Panc1 (cell line): ENCODE measurements around the gene HOXA13. TPM values are rescaled to one million over a fixed set of nuclear protein-coding genes. Genes with fewer than 3 reads are reported as not detected.
A peak's percentile ranks its signal among the peaks of the same experiment; 100 is the strongest.

Source experiments
- ATAC-seq: fragments of 200-7000 bp; cut with Tn5 transposase; 2 replicates; pipeline ENCODE4 v1.9.1; 2020; ENCODE audit warnings: mild to moderate bottlenecking, moderate library complexity
- BruUV-seq: library from RNA; stranded (reverse); fragments of 400-500 nt; replicated peaks from 2 replicates; lab custom pipeline; 2021; lab: Mats Ljungman, UMichigan
- CTCF ChIA-PET: fragments of 300-600 bp; sonication (Branson Sonifier 250); formaldehyde crosslinking; loops from one replicate; lab custom pipeline; 2022; ENCODE audit warnings: antibody characterized with exemption; lab: Charles Lee
- POLR2A ChIA-PET: fragments of 300-600 bp; sonication (Branson Sonifier 250); formaldehyde crosslinking; loops from one replicate; lab custom pipeline; 2022; ENCODE audit warnings: antibody characterized with exemption; lab: Charles Lee
- DNase-seq: peaks from one replicate; pipeline ENCODE4 v3.0.0-alpha.2; 2010; ENCODE audit warnings: low read depth, low spot score
- H3K27ac ChIP-seq: 2 replicates; pipeline ENCODE4 v1.5.1; 2011; ENCODE audit warnings: mild to moderate bottlenecking, low read length, inconsistent platforms
- H3K27me3 ChIP-seq: fragments of 200-500 bp; sonication (Bioruptor generic); 2 replicates; pipeline ENCODE4 v1.6.0; 2014; ENCODE audit warnings: low read length, inconsistent platforms; ENCODE audit not compliant: control insufficient read depth, insufficient read depth
- H3K36me3 ChIP-seq: fragments of 200-500 bp; sonication (Bioruptor generic); 2 replicates; pipeline ENCODE4 v1.5.1; 2014; ENCODE audit warnings: inconsistent platforms, mild to moderate bottlenecking, low read length, moderate library complexity; ENCODE audit not compliant: control insufficient read depth, insufficient read depth
- H3K4me1 ChIP-seq: 2 replicates; pipeline ENCODE4 v1.5.1; 2011; ENCODE audit warnings: inconsistent platforms, mild to moderate bottlenecking, low read length, moderate library complexity; ENCODE audit not compliant: control insufficient read depth, insufficient read depth
- H3K4me3 ChIP-seq, 2 experiments: 2 replicates each; pipeline ENCODE4 v1.5.1; 2011 to 2012; ENCODE audit warnings: low read depth in 2 of 2, low read length in 2 of 2, mild to moderate bottlenecking in 2 of 2, inconsistent platforms in 1 of 2, moderate library complexity in 1 of 2
- H3K9me3 ChIP-seq: fragments of 200-500 bp; sonication (Bioruptor generic); 2 replicates; pipeline ENCODE4 v1.5.1; 2014; ENCODE audit warnings: low read depth, mild to moderate bottlenecking, inconsistent platforms, low read length, moderate library complexity; ENCODE audit not compliant: control insufficient read depth, insufficient read depth
- CTCF ChIP-seq: fragments of 450-650 bp; IDR thresholded peaks from 2 replicates; pipeline ENCODE4 v1.5.1; 2017; ENCODE audit warnings: mild to moderate bottlenecking
- POLR2AphosphoS5 ChIP-seq: IDR thresholded peaks from 2 replicates; pipeline ENCODE4 v1.6.1; 2012; ENCODE audit warnings: mild to moderate bottlenecking, low read depth, low read length, moderate library complexity
- REST ChIP-seq, 2 experiments: IDR thresholded peaks; 2 replicates each; pipeline ENCODE4 v1.6.1; 2011 to 2012; ENCODE audit warnings: low read depth in 2 of 2, control low read depth in 1 of 2, low read length in 1 of 2, mild to moderate bottlenecking in 1 of 2, moderate library complexity in 1 of 2; ENCODE audit not compliant: insufficient read depth in 1 of 2
- SIN3A ChIP-seq: IDR thresholded peaks from 2 replicates; pipeline ENCODE4 v1.6.1; 2012; ENCODE audit warnings: low read depth, mild to moderate bottlenecking, low read length, moderate library complexity, borderline replicate concordance; ENCODE audit not compliant: insufficient read depth
- TCF7L2 ChIP-seq: IDR thresholded peaks from 2 replicates; pipeline ENCODE4 v1.6.1; 2011; ENCODE audit warnings: mild to moderate bottlenecking, low read depth, low read length, inconsistent platforms
- in situ Hi-C: cut with HindIII; loops from 2 replicates; pipeline ENCODE4 v1.10.0; 2016; ENCODE audit warnings: low sequenced_read_pairs, low pct_unique_long_range_greater_than_20kb
- intact Hi-C: fragments of 100-400 bp; cut with micrococcal nuclease; formaldehyde crosslinking; loops from one replicate; pipeline ENCODE4 v1.10.0; 2022; ENCODE audit not compliant: unreplicated experiment
- total RNA-seq: library from RNA; stranded (reverse); gene quantifications from one replicate; pipeline ENCODE4 v1.2.1, GENCODE V29; 2021; ENCODE audit not compliant: unreplicated experiment

The HOXA13 gene
- total RNA-seq, 1 experiment from 2014 or later: 1.2 TPM

- ATAC-seq (no peak), DNase-seq (no peak)
- BruUV-seq: no TSS peak
- H3K27ac ChIP-seq: peak within 1 kb of the TSS; percentile 71
- no peak for TF ChIP-seq TCF7L2
- TF ChIP-seq SIN3A: no peak
- no peak for TF ChIP-seq POLR2AphosphoS5
- no peak for TF ChIP-seq CTCF
- no peak for TF ChIP-seq REST (IDR thresholded peaks at IDR 0.05; ENCODE audit: insufficient read depth in 1 of 2, low read depth in 2 of 2, low read length in 1 of 2)
- no peaks in the 10 kb centered on the region for H3K36me3 ChIP-seq
- peaks cover 14% of the 10 kb centered on the region for H3K4me1 ChIP-seq
- CTCF ChIA-PET: no interaction called here
- H3K4me3 ChIP-seq: peak within 1 kb of the TSS; percentile 53 to 88
- intact Hi-C loops: no loop called here
- H3K27me3 ChIP-seq: no peaks in the 10 kb centered on the region
- POLR2A ChIA-PET: interaction anchor here (0.6 kb wide), 1 partner anchor 1177 kb away, joined by 5 read pairs; no protein-coding TSS in a partner anchor
- in situ Hi-C loops: no loop called here
- H3K9me3 ChIP-seq: no peaks in the 10 kb centered on the region
Measured at GRCh38 chr7:27185013-27185853, 14.7 kb downstream of the HOXA13 start, which contains the start of gene HOXA11. HOXA11 (minus strand) TSS chr7:27185232; CDS start chr7:27185144, 88 bp downstream.

GRCh38 chr7:27184337-27185012 is 15.4 kb downstream of the HOXA13 start:
- Histone ChIP-seq H3K27ac (peak overlapping the region; percentile 71), H3K4me1 (peaks cover 18% of the 10 kb centered on the region), H3K4me3 (peak overlapping the region; percentile 53 to 88), H3K27me3 (no peaks in the 10 kb centered on the region), H3K9me3 (no peaks in the 10 kb centered on the region), H3K36me3 (no peaks in the 10 kb centered on the region)
- DNase-seq (no peak), ATAC-seq (peak; percentile 63)
- POLR2A ChIA-PET: interaction anchor here (0.6 kb wide), 1 partner anchor 1176 kb away, joined by 5 read pairs; no protein-coding TSS in a partner anchor
- intact Hi-C loops: no loop called here
- TF ChIP-seq SIN3A: no peak
- TF ChIP-seq TCF7L2: 0 out of 2 replicates have a peak, but pooled peaks have one; percentile 45
- CTCF ChIA-PET: interaction anchor here (0.7 kb wide), 1 partner anchor 293 kb away, joined by 7 read pairs; no protein-coding TSS in a partner anchor
- in situ Hi-C loops: no loop called here
- no TSS peak for BruUV-seq
